Colonic mucosa (tissue), 4 donors: Measurements from ENCODE around the gene B3GALT6. TPM values are rescaled to one million over a fixed set of nuclear protein-coding genes. Genes with fewer than 3 reads are reported as not detected.
A peak's percentile ranks its signal among the peaks of the same experiment; 100 is the strongest.

ENCODE experiments used
- DNase-seq: peaks from one replicate; pipeline ENCODE4 v3.0.0-alpha.2; 2020
- H3K27ac ChIP-seq: fragments of 200-600 bp; one replicate; pipeline ENCODE4 v1.8.0; 2021
- H3K27me3 ChIP-seq: fragments of 200-600 bp; one replicate; pipeline ENCODE4 v1.8.0; 2021
- H3K36me3 ChIP-seq: fragments of 200-600 bp; one replicate; pipeline ENCODE4 v1.8.0; 2021
- H3K4me1 ChIP-seq: fragments of 200-600 bp; one replicate; pipeline ENCODE4 v1.8.0; 2021; ENCODE audit warnings: mild to moderate bottlenecking
- H3K4me3 ChIP-seq: fragments of 200-600 bp; one replicate; pipeline ENCODE4 v1.8.0; 2021
- H3K9ac ChIP-seq, 2 donors: one replicate each; pipeline ENCODE4 v1.7.0; 2013; ENCODE audit warnings: control low read depth in 2 of 2, low read depth in 2 of 2, low read length in 2 of 2
- H3K9me3 ChIP-seq: fragments of 200-600 bp; one replicate; pipeline ENCODE4 v1.8.0; 2021
- CTCF ChIP-seq: fragments of 200-600 bp; IDR thresholded peaks from one replicate; pipeline ENCODE4 v1.8.0; 2022; ENCODE audit warnings: antibody characterized with exemption, mild to moderate bottlenecking
- intact Hi-C: fragments of 100-400 bp; cut with DNase I; formaldehyde crosslinking; loops from one replicate; pipeline ENCODE4 v1.14.1; 2022
- total RNA-seq, 2 donors: library from RNA; stranded (reverse); fragmentation: NEBNext Ultra II Directional in 1 of 2; extraction: Animal tissue kit (Norgen Biotek cat#: 25700) in 1 of 2; gene quantifications; one replicate each; pipeline ENCODE4 v1.2.1, GENCODE V29; 2021
- donor health status: healthy.
- donor health status: DM: no; HTN: no; CAD: no.
- donor health status: DM: no; HTN: no; CAD: no.

Gene B3GALT6
- total RNA-seq, 2 donors from 2014 or later = 8.0 to 12.0 TPM

GRCh38 chr1:1217621-1218523, 14.2 kb upstream of the B3GALT6 start:
- no peak for TF ChIP-seq CTCF
- Histone ChIP-seq H3K4me1 (peaks cover 6% of the 10 kb centered on the region), H3K36me3 (peaks cover 31% of the 10 kb centered on the region), H3K27ac (no peak overlapping the region), H3K27me3 (no peaks in the 10 kb centered on the region), H3K9ac (no peak overlapping the region), H3K9me3 (no peaks in the 10 kb centered on the region), H3K4me3 (no peak overlapping the region)
- intact Hi-C loops = no loop called here
- DNase-seq = no peak

DNA sequence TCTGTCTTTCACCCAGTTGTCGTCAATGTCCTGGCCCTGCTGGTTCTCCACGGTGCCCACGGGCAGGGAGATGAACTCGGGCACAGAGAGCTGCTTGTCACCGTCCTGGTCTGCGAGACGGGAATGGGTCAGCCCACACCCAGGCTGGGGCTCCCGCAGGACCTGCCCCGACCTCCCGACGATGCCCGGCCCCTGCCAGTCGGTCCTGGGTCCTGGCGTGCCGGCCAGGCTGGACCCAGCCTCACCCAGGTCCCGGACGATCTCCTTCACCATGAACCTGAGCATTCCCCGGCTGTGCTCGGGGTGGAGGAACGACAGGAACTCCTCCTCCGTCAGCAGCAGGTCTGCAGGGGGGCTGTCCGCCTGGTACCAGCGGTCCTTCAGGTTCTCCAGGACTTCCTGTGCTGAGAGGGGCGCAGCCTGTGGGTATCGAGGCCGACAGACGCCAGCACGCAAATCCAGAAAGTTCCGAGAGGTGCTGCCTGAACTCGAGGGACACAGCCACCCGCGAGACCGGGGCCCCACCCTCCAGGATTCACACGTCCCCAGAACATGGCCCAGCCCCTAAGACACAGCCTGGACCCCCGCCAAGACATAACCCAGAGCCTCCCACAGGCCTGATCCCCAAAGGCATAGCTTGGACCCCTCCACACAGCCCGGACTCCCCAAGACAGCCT, 13.4 kb upstream of the B3GALT6 start:
- Histone ChIP-seq H3K36me3 (peaks cover 31% of the 10 kb centered on the region), H3K4me1 (peaks cover 6% of the 10 kb centered on the region), H3K9me3 (no peaks in the 10 kb centered on the region), H3K27ac (no peak overlapping the region), H3K9ac (no peak overlapping the region), H3K4me3 (no peak overlapping the region), H3K27me3 (no peaks in the 10 kb centered on the region)
- intact Hi-C loops = no loop called here
- TF ChIP-seq CTCF = no peak
- DNase-seq = no peak

- no peak for TF ChIP-seq CTCF
- no peaks in the 10 kb centered on the region for H3K9me3 ChIP-seq
- no peak for DNase-seq
- peaks cover 31% of the 10 kb centered on the region for H3K36me3 ChIP-seq
- peaks cover 6% of the 10 kb centered on the region for H3K4me1 ChIP-seq
- H3K4me3 ChIP-seq = no peak overlapping the region
- H3K27me3 ChIP-seq = no peaks in the 10 kb centered on the region
- no peak overlapping the region for H3K27ac ChIP-seq
- intact Hi-C loops = no loop called here
- no peak overlapping the region for H3K9ac ChIP-seq
Observed at GRCh38 chr1:1219341-1219740, 12.7 kb upstream of the B3GALT6 start.

GRCh38 chr1:1220197-1220596, 11.8 kb upstream of the B3GALT6 start:
- H3K4me3 ChIP-seq = no peak overlapping the region
- DNase-seq = no peak
- TF ChIP-seq CTCF = no peak
- H3K36me3 ChIP-seq = peaks cover 31% of the 10 kb centered on the region
- H3K9ac ChIP-seq = no peak overlapping the region
- H3K27me3 ChIP-seq = no peaks in the 10 kb centered on the region
- H3K9me3 ChIP-seq = no peaks in the 10 kb centered on the region
- intact Hi-C loops = loop anchor here (10.0 kb wide), 1 partner anchor 45 kb away; the partner anchor contains the start of gene TTLL10
- H3K4me1 ChIP-seq = peaks cover 6% of the 10 kb centered on the region
- H3K27ac ChIP-seq = no peak overlapping the region

DNA sequence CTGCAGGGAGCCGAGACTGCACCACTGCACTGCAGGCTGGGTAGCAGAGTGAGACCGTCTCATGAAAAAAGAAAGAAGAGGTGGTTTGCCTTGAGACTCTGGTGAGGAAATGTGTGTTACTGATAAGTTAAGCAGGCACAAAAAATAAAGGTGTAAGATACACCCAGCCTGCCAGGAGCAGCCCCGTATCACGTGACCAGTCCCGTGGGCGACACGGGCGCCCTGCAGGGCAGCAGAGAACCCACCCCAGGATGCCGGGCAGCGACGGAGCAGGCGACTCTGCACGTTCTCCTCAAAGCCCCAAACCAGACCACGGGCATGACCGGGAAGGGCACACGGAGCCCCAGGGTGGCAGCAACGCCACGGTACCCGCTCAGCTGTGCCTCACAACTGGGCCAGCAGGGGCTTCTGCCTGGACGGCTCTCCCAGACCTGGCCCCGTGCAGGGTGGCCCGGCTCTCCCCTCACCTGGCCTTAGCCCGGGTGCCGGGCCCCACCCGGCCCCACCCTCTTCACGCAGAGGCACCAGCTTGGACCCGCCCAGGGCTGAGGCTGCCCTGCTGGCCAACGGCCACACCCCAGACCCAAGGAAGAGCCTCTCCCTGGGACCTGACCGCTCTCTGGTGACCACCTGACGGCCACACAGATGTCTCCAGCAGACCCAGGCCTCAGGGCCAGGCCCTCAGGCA, 10.0 kb upstream of the B3GALT6 start:
- Histone ChIP-seq H3K36me3 (peaks cover 31% of the 10 kb centered on the region), H3K27me3 (no peaks in the 10 kb centered on the region), H3K9me3 (no peaks in the 10 kb centered on the region), H3K4me1 (peaks cover 6% of the 10 kb centered on the region), H3K4me3 (no peak overlapping the region), H3K9ac (no peak overlapping the region), H3K27ac (no peak overlapping the region)
- intact Hi-C loops = loop anchor here (10.0 kb wide), 1 partner anchor 47 kb away; the partner anchor contains the start of gene TTLL10
- peak; percentile 67 for DNase-seq
- no peak for TF ChIP-seq CTCF
